H1 (cell line): ENCODE data around the gene MYL5.

Source experiments
- POLR2AphosphoS5 ChIP-seq: IDR thresholded peaks from 2 replicates; pipeline ENCODE4 v1.6.1; 2011; ENCODE audit warnings: low read depth, low read length
- TF ChIP-seq, protein P1 (sequence below), 3 experiments: IDR thresholded peaks; 1 replicate in 2 of 3; 2 replicates in 1 of 3; pipeline versions ENCODE4 v1.5.1 to v1.6.1; 2011; ENCODE audit warnings: low read length in 3 of 3, mild to moderate bottlenecking in 3 of 3, inconsistent platforms in 2 of 3, low read depth in 1 of 3, moderate library complexity in 1 of 3; ENCODE audit not compliant: insufficient read depth in 1 of 3; ENCODE audit errors: control extremely low read depth in 1 of 3

DNA sequence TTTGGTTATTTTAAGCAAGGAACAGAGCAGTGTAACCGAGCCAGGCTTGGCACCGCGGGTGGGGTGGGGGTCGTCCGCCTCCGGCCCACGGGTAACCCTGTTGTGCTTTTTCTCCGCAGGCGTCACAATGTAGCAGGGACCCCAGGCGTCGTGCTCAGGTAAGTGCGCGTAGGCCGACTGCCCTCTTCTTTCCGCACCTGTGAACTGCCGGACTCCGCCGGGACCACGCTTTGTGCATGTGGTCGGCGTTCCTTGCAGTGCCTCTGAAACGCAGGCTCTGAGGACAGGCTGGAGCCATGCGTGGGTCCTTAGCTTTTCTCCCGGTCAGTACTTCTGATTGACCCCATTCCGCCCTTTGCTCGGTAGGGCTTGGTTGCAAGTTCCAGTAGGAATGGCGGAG lies 56.2 kb downstream of the MYL5 start:
- TF ChIP-seq POLR2AphosphoS5, result no peak
- TF ChIP-seq, protein P1, sequence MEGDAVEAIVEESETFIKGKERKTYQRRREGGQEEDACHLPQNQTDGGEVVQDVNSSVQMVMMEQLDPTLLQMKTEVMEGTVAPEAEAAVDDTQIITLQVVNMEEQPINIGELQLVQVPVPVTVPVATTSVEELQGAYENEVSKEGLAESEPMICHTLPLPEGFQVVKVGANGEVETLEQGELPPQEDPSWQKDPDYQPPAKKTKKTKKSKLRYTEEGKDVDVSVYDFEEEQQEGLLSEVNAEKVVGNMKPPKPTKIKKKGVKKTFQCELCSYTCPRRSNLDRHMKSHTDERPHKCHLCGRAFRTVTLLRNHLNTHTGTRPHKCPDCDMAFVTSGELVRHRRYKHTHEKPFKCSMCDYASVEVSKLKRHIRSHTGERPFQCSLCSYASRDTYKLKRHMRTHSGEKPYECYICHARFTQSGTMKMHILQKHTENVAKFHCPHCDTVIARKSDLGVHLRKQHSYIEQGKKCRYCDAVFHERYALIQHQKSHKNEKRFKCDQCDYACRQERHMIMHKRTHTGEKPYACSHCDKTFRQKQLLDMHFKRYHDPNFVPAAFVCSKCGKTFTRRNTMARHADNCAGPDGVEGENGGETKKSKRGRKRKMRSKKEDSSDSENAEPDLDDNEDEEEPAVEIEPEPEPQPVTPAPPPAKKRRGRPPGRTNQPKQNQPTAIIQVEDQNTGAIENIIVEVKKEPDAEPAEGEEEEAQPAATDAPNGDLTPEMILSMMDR (IDR thresholded peaks at IDR 0.05; ENCODE audit: control extremely low read depth in 1 of 3, insufficient read depth in 1 of 3, low read depth in 1 of 3, low read length in 3 of 3), result no peak
